Measurements from ENCODE around the gene NCF1. TPM values are rescaled to one million over a fixed set of nuclear protein-coding genes. Genes with fewer than 3 reads are reported as not detected.
A peak's percentile ranks its signal among the peaks of the same experiment; 100 is the strongest.
"Not testable (repeated sequence)": the region's sequence is repeated elsewhere in the genome, so short reads cannot be mapped to it uniquely, and the experiment has no call there.

Gene NCF1
- total RNA-seq, 1 experiment from 2014 or later, result not detected

DNA sequence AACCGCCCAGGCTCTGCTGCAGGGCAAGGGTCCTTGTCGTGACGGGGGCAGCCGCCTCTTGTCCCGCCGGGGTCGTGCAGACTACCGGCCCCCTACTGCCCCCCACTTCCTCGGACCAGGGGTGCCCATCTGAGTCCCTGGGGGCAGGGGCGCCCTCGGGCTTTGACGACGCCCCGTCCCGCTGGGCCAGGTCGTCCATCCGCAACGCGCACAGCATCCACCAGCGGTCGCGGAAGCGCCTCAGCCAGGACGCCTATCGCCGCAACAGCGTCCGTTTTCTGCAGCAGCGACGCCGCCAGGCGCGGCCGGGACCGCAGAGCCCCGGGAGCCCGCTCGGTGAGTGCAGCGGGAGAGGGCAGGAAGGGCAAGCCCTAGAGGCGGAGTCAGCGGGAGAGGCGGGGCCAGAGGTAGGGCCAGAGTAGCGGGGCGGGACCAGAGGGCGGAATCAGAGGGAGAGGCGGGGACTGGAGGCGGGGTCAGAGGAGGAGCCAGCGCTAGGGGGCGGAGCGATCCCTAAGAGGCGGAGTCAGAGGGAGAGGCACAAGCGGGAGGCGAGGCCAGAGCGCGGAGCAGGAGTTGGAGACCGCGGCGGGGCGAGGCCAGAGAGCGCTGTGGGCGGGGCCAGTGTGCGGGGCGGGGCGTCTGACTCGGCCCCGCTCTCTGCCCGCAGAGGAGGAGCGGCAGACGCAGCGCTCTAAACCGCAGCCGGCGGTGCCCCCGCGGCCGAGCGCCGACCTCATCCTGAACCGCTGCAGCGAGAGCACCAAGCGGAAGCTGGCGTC, 14.7 kb downstream of the NCF1 start:
- peak; percentile 82 for DNase-seq (ENCODE audit: low read depth)

DNA sequence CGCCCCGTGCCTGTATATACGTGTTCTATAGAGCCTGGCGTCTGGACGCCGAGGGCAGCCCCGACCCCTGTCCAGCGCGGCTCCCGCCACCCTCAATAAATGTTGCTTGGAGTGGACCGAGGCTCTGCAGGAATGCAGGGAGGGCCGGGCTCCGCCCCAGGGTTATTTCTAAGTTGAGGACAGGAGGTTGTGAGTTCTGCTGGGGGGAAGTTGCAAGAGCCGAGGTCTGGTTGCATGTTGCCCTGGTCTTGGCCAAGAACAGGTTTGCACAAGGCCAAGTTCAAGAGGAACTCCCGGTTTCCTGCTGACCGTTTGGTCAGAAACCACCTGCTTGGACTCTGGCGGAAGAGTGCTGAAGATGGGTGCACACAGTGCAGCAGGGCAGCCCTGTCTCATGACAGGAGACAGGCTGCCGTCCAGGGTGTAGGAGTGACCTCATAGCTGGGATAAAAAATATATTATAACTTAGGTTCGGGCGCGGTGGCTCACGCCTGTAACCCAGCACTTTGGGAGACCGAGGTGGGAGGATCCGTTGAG, 15.5 kb downstream of the NCF1 start:
- not testable (repeated sequence) for DNase-seq (ENCODE audit: low read depth)

DNA sequence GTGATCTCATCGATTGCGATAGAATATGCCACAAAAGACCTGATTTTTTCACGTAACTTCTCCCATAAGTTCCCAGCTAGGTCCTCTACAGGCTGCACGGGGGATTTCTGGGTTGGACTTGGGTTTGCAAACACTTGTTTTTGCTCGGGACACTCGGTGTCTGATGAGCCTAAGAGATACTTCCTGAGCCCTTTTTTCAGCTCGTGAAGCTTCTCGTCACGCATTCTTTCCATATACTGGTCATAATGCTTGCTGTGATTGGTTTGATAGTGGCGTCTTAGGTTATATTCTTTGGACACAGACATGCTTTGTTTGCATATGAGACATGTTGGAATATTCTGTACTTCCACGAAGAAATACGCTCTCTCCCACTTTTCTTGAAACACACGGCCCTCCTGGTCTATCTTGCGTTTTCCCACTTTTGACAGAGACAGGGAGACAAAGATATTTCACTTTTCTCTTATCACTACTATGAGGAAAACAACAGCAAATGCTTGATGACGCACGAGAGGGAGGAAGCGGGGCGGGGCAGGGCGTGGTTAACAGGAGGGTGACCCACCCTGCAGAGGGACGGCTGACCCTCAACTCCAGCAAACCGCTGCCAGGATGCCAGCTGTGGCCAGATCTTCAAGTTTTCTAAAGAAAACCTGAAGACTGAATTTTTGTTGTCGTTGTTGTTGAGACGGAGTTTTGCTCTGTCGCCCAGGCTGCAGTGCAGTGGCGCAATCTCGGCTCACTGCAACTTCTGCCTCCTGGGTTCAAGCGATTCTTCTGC, 24.2 kb downstream of the NCF1 start:
- DNase-seq (ENCODE audit: low read depth), result not testable (repeated sequence)

DNA sequence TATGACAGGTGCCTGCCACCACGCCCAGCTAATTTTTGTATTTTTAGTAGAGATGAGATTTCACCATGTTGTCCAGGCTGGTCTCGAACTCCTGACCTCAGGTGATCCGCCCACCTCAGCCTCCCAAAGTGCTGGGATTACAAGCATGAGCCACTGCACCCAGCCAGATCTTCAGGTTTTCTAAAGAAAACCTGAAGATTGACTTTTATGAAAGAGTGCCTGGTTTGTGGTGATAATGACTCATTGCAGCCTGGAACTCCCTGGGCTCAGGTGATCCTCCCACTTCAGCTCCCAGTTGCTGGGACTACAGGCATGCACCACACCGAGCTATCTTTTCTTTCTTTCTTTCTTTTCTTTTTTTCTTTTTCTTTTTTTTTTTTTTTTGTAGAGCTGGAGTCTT, 24.8 kb downstream of the NCF1 start:
- not testable (repeated sequence) for DNase-seq (ENCODE audit: low read depth)

DNA sequence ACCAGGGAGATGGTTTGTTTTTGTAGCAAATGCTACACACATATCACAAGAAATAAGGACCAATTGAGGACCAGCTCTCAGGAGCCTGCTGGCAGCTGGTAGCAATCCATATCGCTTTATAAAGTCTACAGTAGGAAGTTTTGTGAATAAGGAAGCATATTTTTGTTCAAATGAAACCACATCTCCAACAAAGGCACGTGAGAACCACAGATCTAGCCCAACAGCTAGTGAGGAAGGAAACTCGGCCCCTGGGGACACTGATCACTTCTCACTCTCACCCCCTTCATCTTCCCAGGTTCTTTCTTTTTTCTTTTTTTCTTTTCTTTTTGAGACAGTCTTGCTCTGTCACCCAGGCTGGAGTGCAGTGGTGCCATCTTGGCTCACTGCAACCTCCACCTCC, 42.1 kb downstream of the NCF1 start:
- DNase-seq (ENCODE audit: low read depth), result not testable (repeated sequence)

DNA sequence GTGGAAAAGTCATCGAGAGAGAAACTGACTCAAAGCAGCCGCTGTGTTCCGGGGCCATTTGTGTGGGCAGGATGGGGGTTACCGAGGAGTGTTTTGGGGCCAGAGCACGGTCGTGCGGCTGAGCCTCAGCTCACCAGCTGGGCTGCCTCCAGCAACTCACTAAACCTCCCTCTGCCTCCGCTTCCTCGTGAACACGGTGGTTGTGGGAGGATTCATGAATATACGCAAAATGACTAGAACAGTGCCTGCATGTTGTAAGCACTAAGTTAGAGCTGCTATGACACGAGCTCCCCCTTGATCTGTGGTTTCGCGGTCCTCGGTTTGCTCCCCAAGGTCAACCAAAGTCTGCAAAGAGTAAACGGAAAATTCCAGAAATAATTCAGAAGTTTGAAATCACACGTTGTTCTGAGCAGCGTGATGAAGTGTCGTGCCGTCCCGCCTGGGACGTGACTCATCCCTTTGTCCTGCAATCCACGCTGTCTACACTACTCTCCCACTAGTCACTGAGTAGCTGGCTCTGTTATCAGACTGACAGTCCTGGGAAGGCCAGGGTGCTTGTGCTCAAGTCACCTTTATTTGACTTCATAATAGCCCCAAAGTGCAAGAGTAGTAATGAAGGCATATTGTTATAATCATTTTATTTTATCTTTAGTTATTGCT, 46.5 kb downstream of the NCF1 start:
- DNase-seq (ENCODE audit: low read depth), result not testable (repeated sequence)

DNA sequence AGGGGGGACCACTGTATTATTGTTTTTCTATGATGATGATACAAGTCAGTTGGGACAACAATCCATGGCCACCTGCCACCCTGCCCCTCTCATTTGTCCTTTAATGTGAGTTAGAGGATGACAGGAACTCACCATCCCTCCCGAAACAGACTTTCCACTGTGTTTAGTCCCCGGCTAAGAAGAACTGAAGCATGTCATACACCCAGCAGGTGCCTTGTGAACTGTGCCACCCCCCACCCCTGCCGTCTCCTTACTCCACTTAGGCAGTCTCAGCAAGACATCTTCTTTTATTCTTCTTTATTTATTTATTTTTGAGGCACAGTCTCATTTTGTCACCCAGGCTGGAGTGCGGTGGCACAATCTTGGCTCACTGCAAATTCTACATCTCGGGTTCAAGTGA, 47.4 kb downstream of the NCF1 start:
- not testable (repeated sequence) for DNase-seq (ENCODE audit: low read depth)

DNA sequence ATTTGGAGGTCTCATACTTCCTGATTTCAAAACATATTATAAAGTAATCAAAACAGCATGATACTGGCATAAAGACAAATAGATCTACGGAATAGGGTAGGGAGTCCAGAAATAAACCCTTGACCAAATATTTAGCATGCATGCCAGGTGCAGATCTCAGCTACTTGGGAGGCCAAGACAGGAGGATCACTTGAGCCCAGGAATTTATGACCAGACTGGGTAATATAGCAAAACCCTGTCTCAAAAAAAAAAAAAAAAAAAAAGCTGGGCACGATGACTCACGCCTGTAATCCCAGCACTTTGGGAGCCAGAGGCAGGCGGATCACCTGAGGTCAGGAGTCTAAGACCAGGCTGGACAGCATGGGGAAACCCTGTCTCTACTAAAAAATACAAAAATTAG, 56.1 kb downstream of the NCF1 start:
- DNase-seq (ENCODE audit: low read depth), result not testable (repeated sequence)

DNA sequence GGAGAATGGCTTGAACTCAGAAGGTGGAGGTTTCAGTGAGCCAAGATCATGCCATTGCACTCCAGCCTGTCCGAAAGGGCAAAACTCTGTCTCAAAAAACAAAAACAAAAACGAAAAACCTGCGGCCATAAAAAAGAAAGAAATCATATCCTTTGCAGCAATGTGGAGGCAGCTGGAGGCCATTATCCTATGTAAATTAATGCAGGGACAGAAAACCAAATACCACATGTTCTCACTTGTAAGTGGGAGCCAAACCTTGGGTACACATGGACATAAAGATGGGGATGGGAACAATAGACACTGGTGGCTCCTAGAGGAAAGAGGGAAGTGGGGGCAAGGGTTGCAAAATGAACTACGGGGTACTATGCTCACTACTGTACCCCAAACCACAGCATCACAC, 56.6 kb downstream of the NCF1 start:
- not testable (repeated sequence) for DNase-seq (ENCODE audit: low read depth)

Other genes with a start within 250 kb of the NCF1 start
- gene GTF2I, start 116.3 kb upstream of the NCF1 start, total RNA-seq (2014; rRNA removed; shearing (Covaris generic)), result 94.4 and 205 TPM in 2 replicates
- gene GTF2IRD2, start 77.6 kb downstream of the NCF1 start, total RNA-seq (2014; rRNA removed; shearing (Covaris generic)), result 3.5 TPM in 1 of 2 replicates, not detected in the other
- 1.5 and 2.0 TPM in 2 replicates for gene CASTOR2, start 190.7 kb downstream of the NCF1 start, total RNA-seq (2014; rRNA removed; shearing (Covaris generic))

Data from HT1080 (cell line).